HL-60 (cell line): ENCODE measurements around the gene SLC25A26.

ENCODE experiments used
- DNase-seq, 2 experiments: peaks; one replicate each; pipeline ENCODE4 v3.0.0-alpha.2; 2010 to 2020; ENCODE audit warnings: low read depth in 1 of 2, low spot score in 1 of 2
- H3K27ac ChIP-seq: fragments of 250-450 bp; sonication (Bioruptor Pico); replicated peaks from 2 replicates; pipeline ENCODE4 v1.5.1; 2020; ENCODE audit warnings: mild to moderate bottlenecking, moderate library complexity
- H3K27me3 ChIP-seq: fragments of 250-450 bp; sonication (Bioruptor Pico); 2 replicates; pipeline ENCODE4 v1.5.1; 2021; ENCODE audit warnings: mild to moderate bottlenecking, moderate library complexity; ENCODE audit not compliant: insufficient read depth, poor library complexity, severe bottlenecking
- H3K4me3 ChIP-seq: replicated peaks from 2 replicates; pipeline ENCODE4 v1.5.1; 2011; ENCODE audit warnings: mild to moderate bottlenecking, control low read depth, low read length; ENCODE audit not compliant: insufficient read depth
- GABPA ChIP-seq: IDR thresholded peaks from 2 replicates; pipeline ENCODE4 v1.6.1; 2012; ENCODE audit warnings: low read depth
- POLR2AphosphoS5 ChIP-seq: IDR thresholded peaks from 2 replicates; pipeline ENCODE4 v1.6.1; 2012; ENCODE audit warnings: low read depth
- REST ChIP-seq: IDR thresholded peaks from 2 replicates; pipeline ENCODE4 v1.6.1; 2012; ENCODE audit warnings: low read depth; ENCODE audit not compliant: insufficient replicate concordance
- SPI1 ChIP-seq: IDR thresholded peaks from 2 replicates; pipeline ENCODE4 v1.6.1; 2012; ENCODE audit warnings: low read depth, mild to moderate bottlenecking, borderline replicate concordance
- TF ChIP-seq, protein P1 (sequence below): IDR thresholded peaks from one replicate; pipeline ENCODE4 v1.5.1; 2011; ENCODE audit warnings: low read length, control low read depth, inconsistent platforms; ENCODE audit not compliant: insufficient read depth

The SLC25A26 gene

GRCh38 chr3:66179793-66180192 is 41.0 kb upstream of the SLC25A26 start:
- Histone ChIP-seq H3K27ac (no peak overlapping the region), H3K27me3 (peaks cover 2% of the 10 kb centered on the region), H3K4me3 (no peak overlapping the region)
- TF ChIP-seq SPI1: no peak
- TF ChIP-seq POLR2AphosphoS5: no peak
- TF ChIP-seq REST: no peak
- TF ChIP-seq GABPA: no peak
- TF ChIP-seq, protein P1, sequence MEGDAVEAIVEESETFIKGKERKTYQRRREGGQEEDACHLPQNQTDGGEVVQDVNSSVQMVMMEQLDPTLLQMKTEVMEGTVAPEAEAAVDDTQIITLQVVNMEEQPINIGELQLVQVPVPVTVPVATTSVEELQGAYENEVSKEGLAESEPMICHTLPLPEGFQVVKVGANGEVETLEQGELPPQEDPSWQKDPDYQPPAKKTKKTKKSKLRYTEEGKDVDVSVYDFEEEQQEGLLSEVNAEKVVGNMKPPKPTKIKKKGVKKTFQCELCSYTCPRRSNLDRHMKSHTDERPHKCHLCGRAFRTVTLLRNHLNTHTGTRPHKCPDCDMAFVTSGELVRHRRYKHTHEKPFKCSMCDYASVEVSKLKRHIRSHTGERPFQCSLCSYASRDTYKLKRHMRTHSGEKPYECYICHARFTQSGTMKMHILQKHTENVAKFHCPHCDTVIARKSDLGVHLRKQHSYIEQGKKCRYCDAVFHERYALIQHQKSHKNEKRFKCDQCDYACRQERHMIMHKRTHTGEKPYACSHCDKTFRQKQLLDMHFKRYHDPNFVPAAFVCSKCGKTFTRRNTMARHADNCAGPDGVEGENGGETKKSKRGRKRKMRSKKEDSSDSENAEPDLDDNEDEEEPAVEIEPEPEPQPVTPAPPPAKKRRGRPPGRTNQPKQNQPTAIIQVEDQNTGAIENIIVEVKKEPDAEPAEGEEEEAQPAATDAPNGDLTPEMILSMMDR: no peak
- DNase-seq: no peak

DNA sequence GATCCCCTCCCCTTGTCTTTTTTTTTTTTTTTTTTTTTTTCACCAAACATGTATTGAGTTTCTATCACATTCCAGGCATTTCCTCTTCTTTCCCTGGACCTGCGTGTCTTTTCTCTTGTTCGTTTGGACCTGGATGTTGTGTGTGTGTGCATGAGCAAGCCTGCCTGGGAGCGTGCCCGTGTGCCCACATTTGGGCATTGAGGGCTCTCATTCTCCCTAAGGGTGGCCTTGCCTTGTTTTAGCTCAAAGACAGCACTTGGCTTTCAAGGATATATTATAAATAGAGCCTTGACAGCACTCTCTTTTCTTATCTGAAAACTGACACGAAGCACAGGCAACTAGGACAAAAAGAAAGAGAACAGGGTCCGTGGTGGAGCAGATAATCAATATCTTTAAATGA is 39.0 kb upstream of the SLC25A26 start:
- Histone ChIP-seq H3K4me3 (no peak overlapping the region), H3K27me3 (peaks cover 2% of the 10 kb centered on the region), H3K27ac (no peak overlapping the region)
- DNase-seq: no peak
- TF ChIP-seq SPI1 (no peak), GABPA (no peak), REST (no peak), POLR2AphosphoS5 (no peak)
- TF ChIP-seq, protein P1: no peak

DNA sequence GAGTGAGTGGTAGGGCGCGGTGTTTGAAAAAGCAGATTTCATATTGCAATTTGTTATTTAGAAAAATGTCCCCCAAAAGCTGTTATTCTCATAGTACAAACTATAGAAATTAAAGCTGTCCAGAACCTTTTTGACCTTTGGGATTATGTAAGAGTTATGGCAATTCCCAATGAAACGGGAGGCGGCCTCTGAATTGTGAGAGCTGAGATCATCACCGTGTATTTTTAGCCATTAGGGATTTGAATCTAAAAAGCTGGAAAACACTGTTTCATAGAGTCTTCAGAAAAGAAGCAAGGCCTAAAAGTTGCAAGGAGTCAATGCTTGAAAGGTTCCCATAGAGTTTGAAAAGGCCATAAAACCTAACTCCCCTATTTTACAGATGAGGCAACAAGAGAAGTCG is 38.6 kb upstream of the SLC25A26 start:
- no peaks in the 10 kb centered on the region for H3K27me3 ChIP-seq
- H3K27ac ChIP-seq: no peak overlapping the region
- H3K4me3 ChIP-seq: no peak overlapping the region
- DNase-seq: no peak
- TF ChIP-seq SPI1: no peak
- no peak for TF ChIP-seq POLR2AphosphoS5
- no peak for TF ChIP-seq REST
- TF ChIP-seq GABPA: no peak
- TF ChIP-seq, protein P1: no peak
